ENCODE results near the gene PNPO.

DNA sequence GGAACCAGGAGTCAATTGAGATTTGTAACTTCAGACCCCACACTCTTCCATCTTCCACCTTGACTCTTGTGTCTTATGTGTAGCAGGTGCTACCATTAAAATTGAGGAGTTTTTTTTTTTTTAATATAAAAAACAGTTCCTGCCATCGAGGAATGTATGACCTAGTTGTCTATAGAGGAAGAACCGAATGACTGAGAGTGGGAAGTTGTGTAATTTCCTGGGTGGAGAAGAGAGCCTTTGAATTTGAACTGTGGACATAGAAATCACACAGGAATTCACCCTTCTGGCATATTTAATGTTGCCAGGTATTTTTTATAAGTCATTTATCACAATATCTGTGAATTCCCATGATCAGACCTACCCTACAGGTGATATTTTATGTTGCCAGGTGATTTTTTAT, 23.4 kb upstream of the PNPO start:
- TF ChIP-seq, protein P1, sequence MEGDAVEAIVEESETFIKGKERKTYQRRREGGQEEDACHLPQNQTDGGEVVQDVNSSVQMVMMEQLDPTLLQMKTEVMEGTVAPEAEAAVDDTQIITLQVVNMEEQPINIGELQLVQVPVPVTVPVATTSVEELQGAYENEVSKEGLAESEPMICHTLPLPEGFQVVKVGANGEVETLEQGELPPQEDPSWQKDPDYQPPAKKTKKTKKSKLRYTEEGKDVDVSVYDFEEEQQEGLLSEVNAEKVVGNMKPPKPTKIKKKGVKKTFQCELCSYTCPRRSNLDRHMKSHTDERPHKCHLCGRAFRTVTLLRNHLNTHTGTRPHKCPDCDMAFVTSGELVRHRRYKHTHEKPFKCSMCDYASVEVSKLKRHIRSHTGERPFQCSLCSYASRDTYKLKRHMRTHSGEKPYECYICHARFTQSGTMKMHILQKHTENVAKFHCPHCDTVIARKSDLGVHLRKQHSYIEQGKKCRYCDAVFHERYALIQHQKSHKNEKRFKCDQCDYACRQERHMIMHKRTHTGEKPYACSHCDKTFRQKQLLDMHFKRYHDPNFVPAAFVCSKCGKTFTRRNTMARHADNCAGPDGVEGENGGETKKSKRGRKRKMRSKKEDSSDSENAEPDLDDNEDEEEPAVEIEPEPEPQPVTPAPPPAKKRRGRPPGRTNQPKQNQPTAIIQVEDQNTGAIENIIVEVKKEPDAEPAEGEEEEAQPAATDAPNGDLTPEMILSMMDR (conservative IDR thresholded peaks at IDR 0.05; ENCODE audit: low read length) = no peak
- TF ChIP-seq EZH2phosphoT487 (IDR thresholded peaks at IDR 0.05; ENCODE audit: borderline replicate concordance) = no peak

All from Loucy (cell line).